Measurements from ENCODE around the gene NOX3.

NOX3 gene

DNA sequence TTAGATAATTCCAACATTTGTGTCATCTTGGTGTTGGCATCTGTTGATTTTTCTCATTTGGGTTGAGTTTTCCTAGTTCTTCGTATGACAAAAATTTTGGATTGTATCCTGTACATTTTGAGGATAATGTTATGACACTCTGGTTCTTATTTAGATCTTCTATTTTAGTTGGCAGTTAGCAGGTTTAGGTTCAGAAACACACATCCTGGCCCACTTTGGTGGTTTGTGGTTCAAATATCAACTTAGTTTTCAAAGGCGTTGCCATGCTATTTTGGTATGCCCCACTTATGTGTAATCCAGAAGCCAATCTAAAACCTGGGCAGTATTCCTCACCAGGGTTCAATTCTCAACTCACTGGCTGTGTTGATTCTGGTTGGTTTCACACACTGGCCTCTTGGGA is 68.2 kb downstream of the NOX3 start:
- TF ChIP-seq TCF4 (CRISPR knock-in tag; IDR thresholded peaks at IDR 0.05; ENCODE audit: borderline replicate concordance) (no peak), ZFP30 (CRISPR knock-in tag; IDR thresholded peaks at IDR 0.05) (no peak), SNAI2 (CRISPR knock-in tag; IDR thresholded peaks at IDR 0.05) (no peak), TOX (CRISPR knock-in tag; IDR thresholded peaks at IDR 0.05; ENCODE audit: borderline replicate concordance) (no peak), ZC3H10 (CRISPR knock-in tag; IDR thresholded peaks at IDR 0.05) (no peak), ZNF8 (CRISPR knock-in tag; IDR thresholded peaks at IDR 0.05) (no peak), ZFP3 (CRISPR knock-in tag; IDR thresholded peaks at IDR 0.05) (no peak), PPARA (CRISPR knock-in tag; IDR thresholded peaks at IDR 0.05; ENCODE audit: borderline replicate concordance) (no peak), CSDC2 (CRISPR knock-in tag; IDR thresholded peaks at IDR 0.05) (no peak), ISL1 (CRISPR knock-in tag; IDR thresholded peaks at IDR 0.05) (no peak), GLIS3 (CRISPR knock-in tag; IDR thresholded peaks at IDR 0.05) (no peak)
- TF ChIP-seq, protein P1, sequence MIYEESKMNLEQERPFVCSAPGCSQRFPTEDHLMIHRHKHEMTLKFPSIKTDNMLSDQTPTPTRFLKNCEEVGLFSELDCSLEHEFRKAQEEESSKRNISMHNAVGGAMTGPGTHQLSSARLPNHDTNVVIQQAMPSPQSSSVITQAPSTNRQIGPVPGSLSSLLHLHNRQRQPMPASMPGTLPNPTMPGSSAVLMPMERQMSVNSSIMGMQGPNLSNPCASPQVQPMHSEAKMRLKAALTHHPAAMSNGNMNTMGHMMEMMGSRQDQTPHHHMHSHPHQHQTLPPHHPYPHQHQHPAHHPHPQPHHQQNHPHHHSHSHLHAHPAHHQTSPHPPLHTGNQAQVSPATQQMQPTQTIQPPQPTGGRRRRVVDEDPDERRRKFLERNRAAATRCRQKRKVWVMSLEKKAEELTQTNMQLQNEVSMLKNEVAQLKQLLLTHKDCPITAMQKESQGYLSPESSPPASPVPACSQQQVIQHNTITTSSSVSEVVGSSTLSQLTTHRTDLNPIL (CRISPR knock-in tag; IDR thresholded peaks at IDR 0.05; ENCODE audit: low read depth), result no peak
- TF ChIP-seq, protein P2, sequence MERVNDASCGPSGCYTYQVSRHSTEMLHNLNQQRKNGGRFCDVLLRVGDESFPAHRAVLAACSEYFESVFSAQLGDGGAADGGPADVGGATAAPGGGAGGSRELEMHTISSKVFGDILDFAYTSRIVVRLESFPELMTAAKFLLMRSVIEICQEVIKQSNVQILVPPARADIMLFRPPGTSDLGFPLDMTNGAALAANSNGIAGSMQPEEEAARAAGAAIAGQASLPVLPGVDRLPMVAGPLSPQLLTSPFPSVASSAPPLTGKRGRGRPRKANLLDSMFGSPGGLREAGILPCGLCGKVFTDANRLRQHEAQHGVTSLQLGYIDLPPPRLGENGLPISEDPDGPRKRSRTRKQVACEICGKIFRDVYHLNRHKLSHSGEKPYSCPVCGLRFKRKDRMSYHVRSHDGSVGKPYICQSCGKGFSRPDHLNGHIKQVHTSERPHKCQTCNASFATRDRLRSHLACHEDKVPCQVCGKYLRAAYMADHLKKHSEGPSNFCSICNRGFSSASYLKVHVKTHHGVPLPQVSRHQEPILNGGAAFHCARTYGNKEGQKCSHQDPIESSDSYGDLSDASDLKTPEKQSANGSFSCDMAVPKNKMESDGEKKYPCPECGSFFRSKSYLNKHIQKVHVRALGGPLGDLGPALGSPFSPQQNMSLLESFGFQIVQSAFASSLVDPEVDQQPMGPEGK (CRISPR knock-in tag; IDR thresholded peaks at IDR 0.05; ENCODE audit: borderline replicate concordance), result no peak
- no peak for ATAC-seq

DNA sequence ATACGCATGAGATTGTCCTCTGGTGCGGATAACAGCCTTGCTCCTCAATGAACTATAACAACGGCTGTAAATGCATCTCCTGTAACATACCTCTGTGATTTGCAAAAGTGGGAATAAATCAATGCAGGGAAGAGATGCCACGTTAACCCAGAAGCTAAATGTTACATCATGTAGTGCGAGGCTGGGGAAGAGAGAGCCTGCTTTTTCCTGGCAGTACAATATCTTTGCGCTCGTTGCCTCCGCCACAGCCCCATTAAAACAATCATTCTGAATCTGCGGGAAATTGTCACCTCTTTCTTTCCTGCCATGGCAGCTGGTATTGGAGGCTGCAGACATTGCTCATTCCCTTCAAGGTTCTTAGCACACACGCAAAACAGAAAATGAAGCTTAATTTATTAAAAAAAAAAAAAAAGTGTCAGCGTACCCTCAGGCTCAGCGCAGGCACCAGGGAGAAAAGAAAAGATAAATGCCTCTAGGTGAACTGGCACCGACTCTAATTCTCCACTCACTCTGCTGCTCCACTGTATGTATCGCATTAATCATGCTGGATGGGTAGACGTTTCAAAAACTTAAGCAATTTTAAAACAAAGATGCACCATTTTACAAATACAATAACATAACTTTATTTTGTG is 71.2 kb downstream of the NOX3 start:
- ATAC-seq, result no peak
- no peak for TF ChIP-seq PPARA (CRISPR knock-in tag; IDR thresholded peaks at IDR 0.05; ENCODE audit: borderline replicate concordance)
- TF ChIP-seq ARNTL (CRISPR knock-in tag; IDR thresholded peaks at IDR 0.05; ENCODE audit: borderline replicate concordance, low read depth), result no peak
- no peak for TF ChIP-seq CSDC2 (CRISPR knock-in tag; IDR thresholded peaks at IDR 0.05)
- no peak for TF ChIP-seq TOX (CRISPR knock-in tag; IDR thresholded peaks at IDR 0.05; ENCODE audit: borderline replicate concordance)
- TF ChIP-seq SNAI2 (CRISPR knock-in tag; IDR thresholded peaks at IDR 0.05), result no peak
- no peak for TF ChIP-seq ZNF70 (CRISPR knock-in tag; IDR thresholded peaks at IDR 0.05)
- TF ChIP-seq ZFP30 (CRISPR knock-in tag; IDR thresholded peaks at IDR 0.05), result no peak
- no peak for TF ChIP-seq ZC3H10 (CRISPR knock-in tag; IDR thresholded peaks at IDR 0.05)
- TF ChIP-seq, protein P3, sequence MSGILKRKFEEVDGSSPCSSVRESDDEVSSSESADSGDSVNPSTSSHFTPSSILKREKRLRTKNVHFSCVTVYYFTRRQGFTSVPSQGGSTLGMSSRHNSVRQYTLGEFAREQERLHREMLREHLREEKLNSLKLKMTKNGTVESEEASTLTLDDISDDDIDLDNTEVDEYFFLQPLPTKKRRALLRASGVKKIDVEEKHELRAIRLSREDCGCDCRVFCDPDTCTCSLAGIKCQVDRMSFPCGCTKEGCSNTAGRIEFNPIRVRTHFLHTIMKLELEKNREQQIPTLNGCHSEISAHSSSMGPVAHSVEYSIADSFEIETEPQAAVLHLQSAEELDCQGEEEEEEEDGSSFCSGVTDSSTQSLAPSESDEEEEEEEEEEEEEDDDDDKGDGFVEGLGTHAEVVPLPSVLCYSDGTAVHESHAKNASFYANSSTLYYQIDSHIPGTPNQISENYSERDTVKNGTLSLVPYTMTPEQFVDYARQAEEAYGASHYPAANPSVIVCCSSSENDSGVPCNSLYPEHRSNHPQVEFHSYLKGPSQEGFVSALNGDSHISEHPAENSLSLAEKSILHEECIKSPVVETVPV (CRISPR knock-in tag; IDR thresholded peaks at IDR 0.05), result no peak
- no peak for TF ChIP-seq ESRRG (CRISPR knock-in tag; IDR thresholded peaks at IDR 0.05)
- no peak for TF ChIP-seq ZNF8 (CRISPR knock-in tag; IDR thresholded peaks at IDR 0.05)
- TF ChIP-seq ZFP3 (CRISPR knock-in tag; IDR thresholded peaks at IDR 0.05), result no peak
- TF ChIP-seq, protein P4, sequence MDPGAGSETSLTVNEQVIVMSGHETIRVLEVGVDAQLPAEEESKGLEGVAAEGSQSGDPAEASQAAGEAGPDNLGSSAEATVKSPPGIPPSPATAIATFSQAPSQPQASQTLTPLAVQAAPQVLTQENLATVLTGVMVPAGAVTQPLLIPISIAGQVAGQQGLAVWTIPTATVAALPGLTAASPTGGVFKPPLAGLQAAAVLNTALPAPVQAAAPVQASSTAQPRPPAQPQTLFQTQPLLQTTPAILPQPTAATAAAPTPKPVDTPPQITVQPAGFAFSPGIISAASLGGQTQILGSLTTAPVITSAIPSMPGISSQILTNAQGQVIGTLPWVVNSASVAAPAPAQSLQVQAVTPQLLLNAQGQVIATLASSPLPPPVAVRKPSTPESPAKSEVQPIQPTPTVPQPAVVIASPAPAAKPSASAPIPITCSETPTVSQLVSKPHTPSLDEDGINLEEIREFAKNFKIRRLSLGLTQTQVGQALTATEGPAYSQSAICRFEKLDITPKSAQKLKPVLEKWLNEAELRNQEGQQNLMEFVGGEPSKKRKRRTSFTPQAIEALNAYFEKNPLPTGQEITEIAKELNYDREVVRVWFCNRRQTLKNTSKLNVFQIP (CRISPR knock-in tag; IDR thresholded peaks at IDR 0.05; ENCODE audit: borderline replicate concordance, low read depth), result no peak
- TF ChIP-seq RARB (CRISPR knock-in tag; IDR thresholded peaks at IDR 0.05), result no peak
- no peak for TF ChIP-seq BACH2 (CRISPR knock-in tag; IDR thresholded peaks at IDR 0.05; ENCODE audit: borderline replicate concordance)
- TF ChIP-seq, protein P2 (CRISPR knock-in tag; IDR thresholded peaks at IDR 0.05; ENCODE audit: borderline replicate concordance), result no peak
- TF ChIP-seq, protein P1 (CRISPR knock-in tag; IDR thresholded peaks at IDR 0.05; ENCODE audit: low read depth), result no peak
- TF ChIP-seq TCF4 (CRISPR knock-in tag; IDR thresholded peaks at IDR 0.05; ENCODE audit: borderline replicate concordance), result no peak

Data from SK-N-SH treated with all-trans-retinoic acid at 6 μM for 48 hours (cell line).